ENCODE data around the gene C10orf67. TPM values are rescaled to one million over a fixed set of nuclear protein-coding genes. Genes with fewer than 3 reads are reported as not detected.

Gene C10orf67
- total RNA-seq, 1 experiment from 2014 or later, result 0.13 TPM

DNA sequence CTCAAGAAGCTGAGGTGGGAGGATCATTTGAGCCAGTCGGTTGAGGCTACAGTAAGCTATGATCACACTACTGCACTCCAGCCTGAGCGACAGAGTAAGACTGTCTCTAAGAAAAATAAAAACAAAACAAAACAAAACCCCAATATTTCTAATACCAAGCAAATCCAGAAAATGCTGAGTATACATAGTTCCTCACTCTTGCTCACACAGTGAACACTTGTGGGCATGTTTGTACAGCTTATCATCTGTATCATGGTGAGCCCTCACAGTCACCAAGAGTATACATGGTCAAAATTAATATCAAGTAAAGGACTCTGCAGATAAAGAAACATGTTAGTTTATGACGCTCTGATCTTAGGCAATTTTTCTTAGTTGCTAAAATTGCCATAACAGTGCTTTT, 41.5 kb upstream of the C10orf67 start:
- intact Hi-C loops (cut with micrococcal nuclease; ENCODE audit: unreplicated experiment), result no loop called here
- no peaks in the 10 kb centered on the region for H3K27me3 ChIP-seq (replicated peaks; ENCODE audit: insufficient read depth, low read depth, low read length, poor library complexity)
- no peaks in the 10 kb centered on the region for H3K4me1 ChIP-seq (ENCODE audit: insufficient read depth, low read length, poor library complexity, severe bottlenecking)
- no peaks in the 10 kb centered on the region for H3K36me3 ChIP-seq (ENCODE audit: insufficient read depth, low read length, poor library complexity, severe bottlenecking)
- TF ChIP-seq, protein P1, sequence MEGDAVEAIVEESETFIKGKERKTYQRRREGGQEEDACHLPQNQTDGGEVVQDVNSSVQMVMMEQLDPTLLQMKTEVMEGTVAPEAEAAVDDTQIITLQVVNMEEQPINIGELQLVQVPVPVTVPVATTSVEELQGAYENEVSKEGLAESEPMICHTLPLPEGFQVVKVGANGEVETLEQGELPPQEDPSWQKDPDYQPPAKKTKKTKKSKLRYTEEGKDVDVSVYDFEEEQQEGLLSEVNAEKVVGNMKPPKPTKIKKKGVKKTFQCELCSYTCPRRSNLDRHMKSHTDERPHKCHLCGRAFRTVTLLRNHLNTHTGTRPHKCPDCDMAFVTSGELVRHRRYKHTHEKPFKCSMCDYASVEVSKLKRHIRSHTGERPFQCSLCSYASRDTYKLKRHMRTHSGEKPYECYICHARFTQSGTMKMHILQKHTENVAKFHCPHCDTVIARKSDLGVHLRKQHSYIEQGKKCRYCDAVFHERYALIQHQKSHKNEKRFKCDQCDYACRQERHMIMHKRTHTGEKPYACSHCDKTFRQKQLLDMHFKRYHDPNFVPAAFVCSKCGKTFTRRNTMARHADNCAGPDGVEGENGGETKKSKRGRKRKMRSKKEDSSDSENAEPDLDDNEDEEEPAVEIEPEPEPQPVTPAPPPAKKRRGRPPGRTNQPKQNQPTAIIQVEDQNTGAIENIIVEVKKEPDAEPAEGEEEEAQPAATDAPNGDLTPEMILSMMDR (conservative IDR thresholded peaks at IDR 0.05; ENCODE audit: low read depth, low read length), result no peak
- no peak for TF ChIP-seq EZH2 (IDR thresholded peaks at IDR 0.05; ENCODE audit: borderline replicate concordance, low read depth, low read length, poor library complexity, severe bottlenecking)
- no peak for DNase-seq (ENCODE audit: low spot score)
- no peak overlapping the region for H3K27ac ChIP-seq (ENCODE audit: low read depth, low read length, poor library complexity, severe bottlenecking)
- POLR2A ChIA-PET (ENCODE audit: low non-redundant PET), result no interaction called here
- no peak overlapping the region for H3K4me3 ChIP-seq (ENCODE audit: low read depth, low read length, poor library complexity, severe bottlenecking)
- CTCF ChIA-PET, result no interaction called here
- BruUV-seq (replicated peaks), result no TSS peak
- no peaks in the 10 kb centered on the region for H3K9me3 ChIP-seq (ENCODE audit: low read depth, low read length, poor library complexity, severe bottlenecking)

DNA sequence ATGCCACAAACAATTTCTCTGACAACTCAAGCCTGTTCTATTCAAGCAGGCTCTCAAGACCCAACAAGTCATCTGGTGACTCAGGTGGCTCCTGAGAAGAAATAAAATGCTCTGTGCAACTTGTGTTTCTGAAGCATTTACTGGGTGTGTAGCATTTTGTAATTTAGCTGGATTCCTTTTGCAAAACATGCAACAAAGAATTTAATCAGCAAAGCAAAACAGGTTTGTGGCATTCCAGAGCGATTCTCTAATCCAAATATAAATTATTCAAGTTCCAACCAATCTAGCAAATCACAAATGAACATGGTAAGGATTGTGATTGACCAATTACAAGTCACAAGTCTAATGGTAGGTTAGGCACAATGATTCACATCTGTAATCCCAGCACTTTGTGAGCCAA, 39.8 kb upstream of the C10orf67 start:
- H3K27me3 ChIP-seq (replicated peaks; ENCODE audit: insufficient read depth, low read depth, low read length, poor library complexity), result no peaks in the 10 kb centered on the region
- H3K36me3 ChIP-seq (ENCODE audit: insufficient read depth, low read length, poor library complexity, severe bottlenecking), result no peaks in the 10 kb centered on the region
- no TSS peak for BruUV-seq (replicated peaks)
- no peak for DNase-seq (ENCODE audit: low spot score)
- intact Hi-C loops (cut with micrococcal nuclease; ENCODE audit: unreplicated experiment), result no loop called here
- H3K9me3 ChIP-seq (ENCODE audit: low read depth, low read length, poor library complexity, severe bottlenecking), result no peaks in the 10 kb centered on the region
- no peak overlapping the region for H3K27ac ChIP-seq (ENCODE audit: low read depth, low read length, poor library complexity, severe bottlenecking)
- H3K4me3 ChIP-seq (ENCODE audit: low read depth, low read length, poor library complexity, severe bottlenecking), result no peak overlapping the region
- TF ChIP-seq, protein P1 (conservative IDR thresholded peaks at IDR 0.05; ENCODE audit: low read depth, low read length), result no peak
- no peak for TF ChIP-seq EZH2 (IDR thresholded peaks at IDR 0.05; ENCODE audit: borderline replicate concordance, low read depth, low read length, poor library complexity, severe bottlenecking)
- no peaks in the 10 kb centered on the region for H3K4me1 ChIP-seq (ENCODE audit: insufficient read depth, low read length, poor library complexity, severe bottlenecking)
- POLR2A ChIA-PET (ENCODE audit: low non-redundant PET), result no interaction called here
- CTCF ChIA-PET, result no interaction called here

DNA sequence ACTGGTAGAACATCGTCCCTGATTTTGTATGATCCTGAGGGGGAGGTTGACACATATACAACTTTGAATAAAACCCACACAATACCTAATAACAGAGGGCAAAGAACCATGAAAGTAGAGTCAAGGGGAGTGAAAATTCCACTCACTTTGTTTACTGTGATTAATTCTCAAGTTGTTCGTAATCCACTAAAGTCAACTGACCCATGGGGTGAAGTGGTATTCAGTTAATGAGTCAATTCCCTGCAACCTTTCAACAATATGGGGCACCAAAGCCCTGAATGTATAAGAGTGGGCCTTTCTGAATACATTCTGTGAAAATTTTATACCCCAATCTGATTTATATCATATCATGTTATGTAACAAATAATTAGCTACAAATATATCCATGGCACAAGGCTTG, 39.0 kb upstream of the C10orf67 start:
- Histone ChIP-seq H3K36me3 (ENCODE audit: insufficient read depth, low read length, poor library complexity, severe bottlenecking) (no peaks in the 10 kb centered on the region), H3K4me1 (ENCODE audit: insufficient read depth, low read length, poor library complexity, severe bottlenecking) (no peaks in the 10 kb centered on the region), H3K27ac (ENCODE audit: low read depth, low read length, poor library complexity, severe bottlenecking) (no peak overlapping the region), H3K4me3 (ENCODE audit: low read depth, low read length, poor library complexity, severe bottlenecking) (no peak overlapping the region), H3K27me3 (replicated peaks; ENCODE audit: insufficient read depth, low read depth, low read length, poor library complexity) (no peaks in the 10 kb centered on the region), H3K9me3 (ENCODE audit: low read depth, low read length, poor library complexity, severe bottlenecking) (no peaks in the 10 kb centered on the region)
- ChIA-PET POLR2A (ENCODE audit: low non-redundant PET) (no interaction called here), CTCF (no interaction called here)
- no TSS peak for BruUV-seq (replicated peaks)
- intact Hi-C loops (cut with micrococcal nuclease; ENCODE audit: unreplicated experiment), result no loop called here
- DNase-seq (ENCODE audit: low spot score), result no peak
- TF ChIP-seq, protein P1 (conservative IDR thresholded peaks at IDR 0.05; ENCODE audit: low read depth, low read length), result no peak
- TF ChIP-seq EZH2 (IDR thresholded peaks at IDR 0.05; ENCODE audit: borderline replicate concordance, low read depth, low read length, poor library complexity, severe bottlenecking), result no peak

Data from A673 (cell line).